HG03378 (cell line): Measurements from ENCODE around the gene CDKL1.
"Not testable (repeated sequence)": the region's sequence is repeated elsewhere in the genome, so short reads cannot be mapped to it uniquely, and the experiment has no call there.

Experiments used
- ATAC-seq: cut with Tn5 transposase; IDR thresholded peaks from one replicate; pipeline ENCODE4 v1.9.1; 2021; ENCODE audit warnings: mild to moderate bottlenecking, moderate library complexity; ENCODE audit not compliant: unreplicated experiment

Gene CDKL1

DNA sequence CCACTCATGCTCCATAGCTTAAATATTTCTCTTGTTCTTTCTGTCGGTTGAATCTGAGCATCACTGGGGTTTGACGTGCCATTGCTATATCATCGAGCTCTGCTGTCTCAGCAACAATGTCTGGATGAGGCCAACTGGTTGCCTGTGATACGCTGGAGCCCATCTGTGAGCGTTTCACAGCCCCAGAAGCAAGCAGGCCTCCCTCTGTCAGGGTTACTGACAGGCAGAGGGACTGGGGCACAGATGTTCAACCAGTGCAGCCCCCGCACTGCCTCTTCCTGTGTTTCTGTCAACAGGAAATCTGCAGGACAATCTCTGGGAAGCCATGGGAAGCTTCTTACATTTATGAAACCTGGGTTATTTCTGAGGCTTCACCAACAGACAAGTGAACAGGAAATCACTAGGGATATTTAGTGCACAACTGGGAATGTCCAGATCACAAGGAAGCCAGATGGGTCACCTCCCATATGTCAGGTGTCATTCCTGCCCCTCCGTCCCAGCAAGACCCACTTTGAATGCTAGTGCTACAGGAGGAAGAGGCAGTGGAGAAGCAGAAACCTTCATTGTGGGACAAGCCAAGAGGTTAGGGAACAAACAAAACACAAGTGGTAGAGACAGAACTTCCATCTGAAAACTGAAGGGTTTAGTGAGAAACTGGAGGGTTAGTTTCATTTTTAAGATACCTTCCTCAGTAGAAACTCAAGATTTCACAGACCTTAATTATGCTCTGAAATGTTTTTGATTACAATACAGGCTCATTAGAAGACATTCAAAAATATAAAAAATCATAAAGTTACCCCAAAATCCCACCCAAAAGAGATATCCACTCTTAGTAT is 60.5 kb downstream of the CDKL1 start:
- no peak for ATAC-seq

DNA sequence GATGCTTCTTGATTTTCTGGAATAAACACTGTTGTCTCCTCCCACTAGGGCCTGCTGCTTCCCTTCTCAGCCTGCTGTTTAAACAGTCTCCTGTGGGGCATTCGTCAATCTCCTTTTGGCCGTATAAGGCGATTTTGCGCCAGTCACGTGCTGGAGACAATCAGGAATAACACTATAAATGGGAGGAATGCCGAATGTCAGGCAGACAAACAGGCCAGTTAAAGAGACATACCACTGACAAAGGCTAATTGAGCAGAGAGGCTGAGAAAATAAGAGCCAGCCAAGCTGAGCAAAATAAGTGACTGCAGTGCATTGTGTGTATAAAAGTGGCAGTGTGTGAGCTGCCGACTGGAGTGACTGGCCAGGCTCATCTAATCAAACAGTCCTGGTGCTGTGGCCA is 61.3 kb downstream of the CDKL1 start:
- ATAC-seq: no peak

DNA sequence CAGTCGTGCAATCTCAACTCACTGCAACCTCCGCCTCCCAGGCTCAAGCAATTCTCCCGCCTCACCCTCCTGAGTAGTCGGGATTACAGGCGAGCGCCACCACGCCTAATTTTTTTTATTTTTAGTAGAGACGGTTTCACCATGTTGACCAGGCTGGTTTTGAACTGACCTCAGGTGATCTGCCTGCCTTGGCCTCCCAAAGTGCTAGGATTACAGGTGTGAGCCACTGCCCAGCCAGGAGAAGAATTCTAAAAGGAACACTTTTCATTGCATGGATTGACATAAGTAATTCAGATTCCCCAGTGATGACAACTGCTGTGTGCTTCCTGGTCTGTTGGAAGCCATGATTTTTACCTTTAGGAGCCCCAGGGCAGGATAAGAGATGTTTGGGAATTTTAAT is 62.5 kb downstream of the CDKL1 start:
- ATAC-seq: no peak

DNA sequence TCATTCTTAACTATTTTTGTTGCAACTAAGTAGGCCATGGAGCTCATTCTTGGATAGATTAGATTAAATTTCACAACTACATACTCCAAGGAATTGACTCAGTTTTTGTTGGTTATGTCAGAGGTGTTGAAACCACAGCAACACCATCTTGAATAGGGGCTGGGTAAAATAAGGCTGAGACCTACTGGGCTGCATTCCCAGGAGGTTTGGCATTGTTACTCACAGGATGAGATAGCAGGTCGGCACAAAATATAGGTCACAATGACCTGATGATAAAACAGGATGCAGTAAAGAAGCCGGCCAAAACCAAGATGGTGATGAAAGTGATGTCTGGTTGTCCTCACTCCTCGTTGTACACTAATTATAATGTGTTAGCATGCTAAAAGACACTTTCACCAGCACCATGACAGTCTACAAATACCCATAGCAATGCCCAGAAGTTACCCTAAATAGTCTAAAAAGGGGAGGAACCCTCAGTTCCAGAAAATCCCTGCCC is 63.6 kb downstream of the CDKL1 start:
- no peak for ATAC-seq

DNA sequence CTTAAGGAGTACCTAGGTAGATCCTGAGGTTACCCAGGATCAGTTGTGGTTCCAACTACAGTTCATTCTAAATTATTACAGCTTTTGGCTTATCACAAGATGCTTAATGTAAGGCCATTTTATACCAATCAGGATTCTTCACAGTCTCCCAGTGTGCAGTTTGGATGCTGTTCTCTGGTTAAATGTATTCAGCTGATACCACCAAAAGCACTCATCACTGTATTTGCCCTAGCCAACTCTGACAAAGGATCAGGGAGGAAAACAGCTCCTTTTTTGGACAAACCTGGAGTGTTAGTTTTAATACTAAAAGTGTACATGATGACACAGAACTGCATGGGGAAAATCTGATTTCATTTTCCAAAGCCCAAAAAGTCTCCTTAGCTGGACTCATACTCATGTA is 65.1 kb downstream of the CDKL1 start:
- no peak for ATAC-seq

DNA sequence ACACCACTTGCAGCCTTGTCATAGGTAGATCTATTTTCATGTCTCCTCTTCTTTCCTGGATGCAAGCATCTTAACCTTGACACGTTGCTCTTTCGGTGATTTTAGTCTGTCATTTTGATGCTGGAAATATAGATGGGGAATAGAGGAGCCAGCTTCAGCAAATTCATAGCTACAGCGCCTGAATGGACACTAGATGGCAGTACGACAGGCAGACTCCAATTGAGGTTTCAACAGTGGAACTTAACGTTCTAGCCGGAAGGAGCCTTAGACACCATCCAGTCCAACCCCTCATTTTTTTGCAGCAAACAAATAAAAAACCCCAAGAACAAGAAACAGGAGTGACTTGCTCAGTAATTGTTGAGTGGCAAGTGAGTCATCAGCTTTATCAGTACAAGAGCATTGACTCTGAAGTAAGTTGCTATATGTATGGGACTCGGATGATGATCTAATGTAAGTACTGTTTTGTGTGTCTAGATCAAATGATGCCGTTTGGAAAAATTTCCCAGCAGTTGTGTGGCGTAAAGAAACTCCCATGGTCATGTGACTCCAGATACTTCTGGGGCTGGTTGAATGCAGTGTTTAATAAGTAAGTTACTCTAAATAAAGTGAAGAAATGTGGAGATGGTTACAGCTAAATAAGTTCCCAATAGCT is 75.5 kb downstream of the CDKL1 start:
- peak; percentile 84 for ATAC-seq

DNA sequence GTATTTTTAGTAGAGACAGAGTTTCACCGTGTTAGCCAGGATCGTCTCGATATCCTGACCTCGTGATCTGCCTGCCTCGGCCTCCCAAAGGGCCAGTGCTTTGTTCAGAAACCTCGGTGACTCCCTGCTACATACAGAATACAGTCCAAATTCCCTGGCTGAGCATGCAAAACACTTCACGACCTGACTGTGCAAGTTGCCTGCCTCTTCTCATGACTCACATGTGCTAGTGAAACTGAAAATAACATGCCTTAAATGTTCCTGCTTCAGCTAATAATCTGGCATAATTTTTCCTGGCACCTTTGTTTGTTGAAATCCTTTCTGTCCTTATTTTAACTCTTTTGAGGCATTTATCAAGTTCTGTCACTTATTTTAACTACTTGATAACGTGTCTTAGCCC is 76.4 kb downstream of the CDKL1 start:
- peak; percentile 39 for ATAC-seq

DNA sequence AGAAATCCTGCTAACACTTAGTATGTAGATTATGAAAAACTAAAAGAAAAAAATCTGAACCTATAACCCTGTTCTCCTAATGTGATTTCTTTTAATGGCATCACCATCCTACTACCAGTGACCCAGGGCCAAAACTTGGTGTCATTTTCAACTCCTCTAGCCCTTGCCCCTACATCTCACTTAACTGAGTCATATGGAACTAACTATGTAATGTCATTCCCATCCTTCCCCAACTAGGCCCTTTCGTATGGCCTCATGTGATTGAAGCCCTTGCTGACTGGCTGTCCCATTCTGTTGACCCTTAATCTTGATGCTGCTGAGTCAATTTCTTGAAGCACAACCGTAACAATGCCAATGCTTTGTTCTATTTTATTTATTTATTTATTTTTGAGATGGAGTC is 77.0 kb downstream of the CDKL1 start:
- ATAC-seq: no peak

DNA sequence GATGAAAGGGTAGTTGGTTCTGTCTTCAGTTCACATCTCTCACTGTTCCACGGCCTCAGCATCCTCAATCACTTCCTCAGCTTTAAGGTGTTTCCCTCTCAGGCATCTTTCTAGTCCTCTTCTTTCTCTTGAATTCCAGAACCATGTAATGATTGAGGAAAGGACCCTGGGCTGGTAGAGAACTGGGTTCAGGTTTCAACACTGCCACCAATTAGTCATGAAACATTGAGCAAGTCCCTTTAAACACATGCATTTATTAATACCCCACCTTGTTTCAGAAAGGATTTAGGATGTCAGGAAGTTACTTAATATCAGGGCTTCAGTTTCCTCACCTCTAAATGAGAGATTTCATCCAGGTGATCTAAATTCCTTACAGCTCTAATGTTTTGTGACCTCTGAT is 77.4 kb downstream of the CDKL1 start:
- no peak for ATAC-seq

DNA sequence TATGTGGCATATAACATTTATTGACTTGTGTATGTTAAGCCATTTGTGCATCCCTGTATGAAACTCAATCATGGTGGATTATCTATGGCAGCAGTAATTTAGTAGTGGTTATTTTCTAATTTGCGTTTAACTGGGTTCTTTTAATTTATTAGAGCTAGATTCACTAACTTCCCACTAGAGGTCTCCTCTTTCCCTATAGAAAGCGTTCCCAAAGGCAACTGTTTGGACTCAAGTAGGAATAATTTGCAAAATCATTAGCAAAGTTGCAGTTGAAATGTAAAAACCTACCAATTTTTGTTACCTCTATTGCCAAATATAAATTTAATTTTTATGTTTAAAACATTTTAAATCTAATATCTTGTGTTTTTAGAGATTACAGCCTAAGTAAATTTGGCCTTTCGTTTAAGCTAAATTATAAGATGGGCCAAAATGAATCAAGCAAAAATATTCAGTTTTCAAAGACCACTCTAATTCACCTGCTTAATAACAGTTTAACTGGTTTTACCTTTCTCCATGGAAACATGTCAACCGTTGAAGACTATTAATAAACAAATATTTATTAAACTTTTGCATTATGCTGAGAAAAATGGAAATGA is 78.6 kb downstream of the CDKL1 start:
- ATAC-seq: no peak

DNA sequence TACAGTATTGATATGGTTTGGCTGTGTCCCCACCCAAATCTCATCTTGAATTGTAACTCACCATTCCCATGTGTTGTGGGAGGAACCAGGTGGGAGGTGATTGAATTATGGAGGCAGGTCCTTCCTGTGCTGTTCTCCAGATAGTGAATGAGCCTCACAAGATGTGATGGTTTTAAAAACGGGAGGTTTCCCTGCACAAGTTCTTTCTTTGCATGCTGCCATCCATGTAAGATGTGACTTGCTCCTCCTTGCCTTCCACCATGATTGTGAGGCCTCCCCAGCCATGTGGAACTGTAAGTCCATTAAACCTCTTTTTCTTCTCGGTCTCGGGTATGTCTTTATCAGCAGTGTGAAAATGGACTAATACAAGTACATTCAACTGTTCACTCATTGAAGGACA is 82.6 kb downstream of the CDKL1 start:
- not testable (repeated sequence) for ATAC-seq

DNA sequence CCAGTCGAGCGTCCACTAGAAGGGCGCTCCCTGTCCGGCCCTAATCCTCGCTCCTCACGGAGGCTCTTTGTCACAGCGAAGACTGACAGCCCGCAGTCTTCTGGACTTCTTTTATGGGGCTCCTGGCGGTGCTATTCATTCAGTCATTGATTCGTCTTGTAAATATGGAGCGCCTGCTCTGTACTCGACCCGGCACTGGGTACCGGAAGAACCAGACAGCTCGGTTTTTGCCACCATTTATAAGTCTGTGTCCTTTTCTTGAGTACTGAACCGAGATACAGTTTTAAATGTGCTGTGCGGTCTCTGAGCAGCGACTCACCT is 84.0 kb downstream of the CDKL1 start:
- ATAC-seq: peak; percentile 35

DNA sequence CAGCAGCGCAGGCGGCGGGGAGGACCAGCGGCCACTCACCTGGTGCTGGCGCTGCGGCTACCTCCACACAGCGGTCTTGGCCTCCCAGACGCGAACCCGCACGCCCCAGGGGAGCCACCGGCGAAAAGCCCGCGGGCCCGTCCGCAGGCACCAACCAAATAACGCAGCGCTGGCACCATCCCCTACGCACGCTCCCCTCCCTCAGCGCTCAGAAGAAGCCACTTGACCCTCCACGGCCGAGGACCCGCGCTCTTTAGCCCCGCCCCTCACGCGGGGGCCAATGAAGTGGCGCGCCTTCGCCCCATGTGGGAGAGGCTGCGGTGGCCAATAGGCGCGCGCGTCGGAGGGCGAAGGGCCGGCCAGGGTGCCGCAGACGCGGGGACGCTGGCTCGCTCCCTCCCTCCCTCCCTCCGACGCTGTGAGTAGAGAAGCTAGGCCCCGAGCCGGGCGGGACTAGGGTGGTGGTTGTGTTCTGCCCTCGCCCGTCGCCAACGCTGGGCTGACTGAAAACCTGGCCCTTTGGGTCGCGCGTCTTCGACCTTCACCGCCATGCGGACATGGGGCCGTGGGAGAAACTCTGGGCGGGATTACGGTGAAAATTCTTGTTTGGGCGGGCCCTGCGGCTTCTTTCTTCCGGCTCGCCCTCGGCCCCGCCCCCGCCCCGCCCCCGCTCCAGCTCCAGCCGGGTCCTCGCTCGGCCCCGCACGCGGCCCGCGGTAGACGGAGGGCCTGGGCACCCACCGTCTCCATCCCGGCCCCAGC is 84.5 kb downstream of the CDKL1 start, which contains the start of the genes DMAC2L and L2HGDH:
Gene DMAC2L (plus strand): TSS at position 353 of the 762 bp plus-strand sequence. CDS start 9,164 bp downstream, outside the sequence.
Gene L2HGDH (minus strand): TSS at position 258 of the 762 bp plus-strand sequence. CDS start 79 bp downstream, at position 179.
- peak; percentile 79 for ATAC-seq

DNA sequence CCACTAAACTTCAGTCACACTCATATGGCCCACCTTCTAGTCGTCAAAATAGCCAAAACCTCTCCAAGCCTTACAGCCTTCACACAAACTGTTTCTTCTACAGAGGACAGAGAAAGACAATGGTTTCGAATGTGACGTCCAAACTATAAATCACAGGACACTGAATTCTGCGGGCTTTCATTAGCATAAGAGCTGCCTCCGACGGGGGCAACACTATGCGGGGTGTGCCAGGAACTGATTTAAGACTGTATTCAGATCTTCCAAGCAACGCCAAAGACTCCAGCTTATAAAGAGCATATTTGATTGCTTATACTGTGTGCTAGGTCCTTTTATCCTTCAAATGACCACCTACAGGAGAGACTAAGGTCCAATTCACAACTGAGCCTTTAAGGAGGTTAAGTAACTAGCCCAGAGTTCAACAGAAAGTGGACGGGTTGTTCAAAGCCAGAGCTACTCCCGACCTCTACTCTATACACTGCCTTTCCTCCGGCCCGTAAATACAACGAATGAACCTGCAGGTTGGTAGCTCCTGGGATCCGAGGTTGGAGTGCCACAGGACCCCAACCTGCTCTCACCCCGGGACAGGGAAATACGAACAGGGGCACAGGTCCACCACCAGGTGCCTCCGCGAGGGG is 85.2 kb downstream of the CDKL1 start:
- peak; percentile 3 for ATAC-seq

DNA sequence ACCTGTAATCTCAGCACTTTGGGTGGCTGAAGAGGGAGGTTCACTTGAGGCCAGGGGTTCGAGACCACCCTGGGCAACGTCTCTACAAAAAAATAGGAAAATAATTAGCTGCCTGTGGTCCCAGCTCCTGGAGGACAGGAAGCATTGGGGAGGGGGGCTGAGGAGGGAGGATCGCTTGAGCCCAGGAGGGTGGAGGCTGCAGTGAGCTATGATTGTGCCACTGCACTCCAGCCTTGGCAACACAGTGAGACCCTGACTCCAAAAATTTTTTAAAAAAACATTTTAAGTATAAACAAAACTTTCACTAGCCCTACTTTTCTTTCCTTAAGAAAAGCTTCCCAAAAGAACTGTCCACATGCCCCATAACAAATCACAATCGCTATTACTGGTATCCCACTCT is 86.2 kb downstream of the CDKL1 start:
- ATAC-seq: no peak

DNA sequence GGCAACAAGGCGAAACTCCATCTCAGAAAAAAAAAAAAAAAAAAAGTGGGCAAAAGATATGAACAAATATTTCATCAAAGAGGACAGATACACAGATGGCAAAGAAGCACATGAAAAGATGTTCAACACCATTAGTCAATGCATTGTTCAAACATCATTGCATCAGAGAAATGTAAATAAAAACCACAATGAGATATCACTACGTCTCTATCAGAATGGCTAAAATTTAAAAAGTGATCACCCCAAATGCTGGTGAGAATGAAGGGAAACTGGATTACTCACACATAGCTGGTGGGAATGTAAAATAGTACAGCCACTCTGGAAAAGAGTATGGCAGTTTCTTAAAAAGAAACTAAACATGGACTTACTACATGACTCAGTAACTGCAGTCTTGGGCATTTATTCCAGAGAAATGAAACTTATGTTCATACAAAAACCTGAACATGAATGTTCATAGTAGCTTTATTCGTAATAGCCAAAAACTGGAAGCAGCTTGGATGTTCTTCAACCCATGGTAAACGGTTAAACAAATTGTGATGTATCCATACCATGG is 88.2 kb downstream of the CDKL1 start:
- no peak for ATAC-seq

DNA sequence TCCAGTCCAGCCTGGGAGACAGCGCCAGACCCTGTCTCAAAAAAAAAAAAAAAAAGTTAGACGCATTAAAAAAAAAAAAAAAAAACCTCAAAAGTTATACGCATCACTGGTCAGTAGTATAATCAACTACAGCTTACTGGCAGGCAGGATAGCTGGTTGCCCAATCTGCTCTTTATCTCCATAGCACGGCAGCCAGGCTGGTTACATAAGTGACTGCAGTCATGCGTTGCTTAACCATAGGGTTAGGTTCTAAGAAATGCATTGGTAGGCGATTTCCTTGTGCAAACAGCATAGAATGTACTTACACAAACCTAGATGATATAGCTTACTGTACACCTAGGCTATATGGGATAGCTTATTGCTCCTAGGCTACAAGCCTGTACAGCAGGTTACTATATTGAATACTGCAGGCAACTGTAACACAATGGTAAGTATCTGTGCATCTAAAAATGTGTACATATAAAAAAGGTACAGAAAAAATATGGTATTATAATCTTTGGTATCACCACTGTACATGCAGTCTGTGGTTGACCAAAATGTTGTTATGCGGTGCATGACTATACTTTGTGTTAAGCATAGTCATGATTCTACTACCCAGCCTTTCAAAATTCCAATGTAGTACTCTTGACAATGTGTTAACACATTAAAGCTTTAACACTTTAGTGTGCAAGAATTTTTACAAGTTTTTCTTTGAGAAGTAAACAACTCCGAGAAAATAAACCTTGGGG is 92.8 kb downstream of the CDKL1 start:
- no peak for ATAC-seq

DNA sequence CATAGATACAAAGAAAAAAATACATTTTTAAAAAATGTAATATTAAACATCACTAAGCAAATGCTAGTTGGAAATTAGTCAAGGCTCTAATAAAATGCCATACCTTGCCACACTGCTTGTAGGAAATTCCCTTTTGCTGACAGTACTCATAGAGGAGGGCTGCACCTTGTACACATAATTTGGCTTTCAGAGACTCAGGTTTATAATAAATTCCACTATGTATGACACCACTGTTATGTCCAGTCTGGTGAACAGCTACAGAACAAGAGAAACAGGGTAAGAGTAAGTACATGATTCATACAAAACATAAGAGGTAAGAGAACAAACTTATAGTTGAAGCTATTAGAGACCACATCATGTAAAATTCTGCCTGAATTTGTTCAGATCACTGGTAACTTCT is 94.8 kb downstream of the CDKL1 start:
- no peak for ATAC-seq

DNA sequence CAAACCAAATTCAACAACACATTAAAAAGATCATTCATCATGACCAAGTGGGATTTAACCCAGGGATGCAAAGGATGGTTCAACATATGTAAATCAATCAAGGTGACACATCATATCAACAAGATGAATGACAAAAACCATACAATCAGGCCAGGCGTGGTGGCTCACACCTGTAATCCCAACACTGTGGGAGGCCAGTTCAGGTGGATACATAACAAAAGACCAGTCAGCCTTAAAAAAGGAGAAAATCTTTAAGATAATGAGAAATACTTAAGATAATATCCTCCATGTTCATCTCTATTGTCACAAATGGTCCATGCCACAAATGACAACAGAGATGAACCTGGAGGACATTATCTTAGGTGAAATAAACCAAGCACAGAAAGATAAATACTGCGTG is 97.1 kb downstream of the CDKL1 start:
- ATAC-seq: no peak

DNA sequence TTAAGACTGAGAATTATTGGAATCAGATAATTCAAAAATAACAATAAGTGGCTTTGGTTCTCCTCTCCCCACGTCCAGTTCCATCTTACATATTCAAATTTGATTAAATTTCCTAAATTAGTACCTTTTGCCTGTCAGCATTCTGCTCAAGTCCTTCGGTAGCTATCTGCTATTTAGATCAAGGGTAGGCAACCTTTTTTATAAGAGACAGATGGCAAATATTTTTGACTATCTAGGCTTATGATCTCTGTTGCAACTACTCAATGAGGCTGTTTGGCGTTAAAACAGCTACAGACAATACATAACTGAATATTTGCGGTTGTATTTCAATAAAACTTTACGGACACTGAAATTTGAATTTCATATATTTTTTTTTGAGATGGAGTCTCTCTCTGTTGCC is 106.4 kb downstream of the CDKL1 start:
- ATAC-seq: no peak
